Parathyroid adenoma (tissue), 2 donors: ENCODE measurements around the gene RABL3.
"Not testable (repeated sequence)": the region's sequence is repeated elsewhere in the genome, so short reads cannot be mapped to it uniquely, and the experiment has no call there.

Experiments used
- H2AFZ ChIP-seq: fragments of 300-600 bp; sonication (generic); one replicate; pipeline ENCODE4 v1.7.0; 2017; ENCODE audit warnings: antibody characterized with exemption, mild to moderate bottlenecking
- H3K27ac ChIP-seq: fragments of 300-600 bp; sonication (generic); one replicate; pipeline ENCODE4 v1.7.0; 2017
- H3K27me3 ChIP-seq: fragments of 300-600 bp; sonication (generic); one replicate; pipeline ENCODE4 v1.7.0; 2017; ENCODE audit warnings: low read length; ENCODE audit not compliant: control insufficient read depth, insufficient read depth
- H3K36me3 ChIP-seq: fragments of 300-600 bp; sonication (generic); one replicate; pipeline ENCODE4 v1.7.0; 2017; ENCODE audit warnings: low read length; ENCODE audit not compliant: control insufficient read depth, insufficient read depth
- H3K4me1 ChIP-seq: fragments of 300-600 bp; sonication (generic); one replicate; pipeline ENCODE4 v1.7.0; 2017; ENCODE audit warnings: control low read depth
- H3K4me2 ChIP-seq: fragments of 300-600 bp; sonication (generic); one replicate; pipeline ENCODE4 v1.7.0; 2017; ENCODE audit warnings: low read length
- H3K4me3 ChIP-seq: fragments of 300-600 bp; sonication (generic); one replicate; pipeline ENCODE4 v1.7.0; 2017; ENCODE audit warnings: low read depth, low read length
- H3K79me2 ChIP-seq: fragments of 300-600 bp; sonication (generic); one replicate; pipeline ENCODE4 v1.7.0; 2017; ENCODE audit warnings: control low read depth
- H3K9ac ChIP-seq: fragments of 300-600 bp; sonication (generic); one replicate; pipeline ENCODE4 v1.7.0; 2017; ENCODE audit warnings: mild to moderate bottlenecking
- H3K9me3 ChIP-seq: fragments of 300-600 bp; sonication (generic); one replicate; pipeline ENCODE4 v1.7.0; 2017; ENCODE audit warnings: low read length; ENCODE audit not compliant: control insufficient read depth
- TF ChIP-seq, protein P1 (sequence below): fragments of 300-600 bp; sonication (generic); IDR thresholded peaks from one replicate; pipeline ENCODE4 v1.7.0; 2017; ENCODE audit warnings: antibody characterized with exemption, mild to moderate bottlenecking
- donor health status: primary hyperparathyroidism.

RABL3 gene

DNA sequence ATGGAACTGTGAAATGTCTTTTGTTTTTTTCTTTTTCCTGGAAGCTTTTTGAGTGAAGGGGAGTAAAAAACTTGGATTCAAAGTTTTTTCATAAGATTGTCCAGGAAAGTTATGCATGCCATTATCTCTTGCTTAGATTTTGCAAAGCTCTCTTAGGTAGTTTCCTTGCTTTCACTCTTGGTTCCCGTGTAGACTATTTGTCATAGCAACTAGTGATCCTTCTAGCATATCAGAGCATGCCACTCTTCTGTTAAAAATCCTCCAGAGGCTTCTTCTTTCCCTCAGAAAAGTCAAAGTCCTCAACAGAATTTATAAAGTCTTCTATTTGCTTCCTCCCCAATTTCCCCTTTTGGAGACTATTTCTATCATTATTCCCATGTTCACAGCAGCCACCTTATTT, 21.3 kb upstream of the RABL3 start:
- Histone ChIP-seq H3K27ac (no peak overlapping the region), H2AFZ (no peak overlapping the region), H3K9me3 (no peaks in the 10 kb centered on the region), H3K4me3 (no peak overlapping the region), H3K9ac (no peak overlapping the region), H3K4me2 (no peak overlapping the region), H3K36me3 (no peaks in the 10 kb centered on the region), H3K27me3 (no peaks in the 10 kb centered on the region), H3K4me1 (peaks cover 19% of the 10 kb centered on the region), H3K79me2 (peaks cover 25% of the 10 kb centered on the region)
- TF ChIP-seq, protein P1, sequence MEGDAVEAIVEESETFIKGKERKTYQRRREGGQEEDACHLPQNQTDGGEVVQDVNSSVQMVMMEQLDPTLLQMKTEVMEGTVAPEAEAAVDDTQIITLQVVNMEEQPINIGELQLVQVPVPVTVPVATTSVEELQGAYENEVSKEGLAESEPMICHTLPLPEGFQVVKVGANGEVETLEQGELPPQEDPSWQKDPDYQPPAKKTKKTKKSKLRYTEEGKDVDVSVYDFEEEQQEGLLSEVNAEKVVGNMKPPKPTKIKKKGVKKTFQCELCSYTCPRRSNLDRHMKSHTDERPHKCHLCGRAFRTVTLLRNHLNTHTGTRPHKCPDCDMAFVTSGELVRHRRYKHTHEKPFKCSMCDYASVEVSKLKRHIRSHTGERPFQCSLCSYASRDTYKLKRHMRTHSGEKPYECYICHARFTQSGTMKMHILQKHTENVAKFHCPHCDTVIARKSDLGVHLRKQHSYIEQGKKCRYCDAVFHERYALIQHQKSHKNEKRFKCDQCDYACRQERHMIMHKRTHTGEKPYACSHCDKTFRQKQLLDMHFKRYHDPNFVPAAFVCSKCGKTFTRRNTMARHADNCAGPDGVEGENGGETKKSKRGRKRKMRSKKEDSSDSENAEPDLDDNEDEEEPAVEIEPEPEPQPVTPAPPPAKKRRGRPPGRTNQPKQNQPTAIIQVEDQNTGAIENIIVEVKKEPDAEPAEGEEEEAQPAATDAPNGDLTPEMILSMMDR, result no peak

DNA sequence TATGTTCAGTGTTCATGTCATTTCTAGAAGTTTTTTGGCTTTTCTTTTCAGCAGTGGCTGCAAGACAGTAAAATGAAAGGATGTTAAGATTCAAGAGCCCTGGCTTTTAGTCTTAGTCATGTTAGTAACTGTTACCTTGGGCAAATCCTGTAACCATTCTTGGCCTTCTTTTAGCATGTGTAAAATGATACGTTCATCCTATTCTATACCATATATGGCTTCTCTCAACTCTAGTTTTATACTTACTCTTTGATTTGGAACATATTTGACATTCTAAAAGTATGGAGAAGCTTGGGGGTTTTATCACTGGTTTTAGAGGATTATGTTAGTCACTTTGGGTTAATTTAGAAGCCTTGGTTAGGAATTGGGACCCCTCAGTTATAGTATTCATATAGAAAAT, 20.3 kb upstream of the RABL3 start:
- no peaks in the 10 kb centered on the region for H3K9me3 ChIP-seq
- no peak overlapping the region for H3K27ac ChIP-seq
- H3K9ac ChIP-seq, result no peak overlapping the region
- peaks cover 13% of the 10 kb centered on the region for H3K4me1 ChIP-seq
- no peak overlapping the region for H3K4me3 ChIP-seq
- TF ChIP-seq, protein P1, result no peak
- no peak overlapping the region for H2AFZ ChIP-seq
- no peak overlapping the region for H3K4me2 ChIP-seq
- no peaks in the 10 kb centered on the region for H3K27me3 ChIP-seq
- H3K36me3 ChIP-seq, result no peaks in the 10 kb centered on the region
- H3K79me2 ChIP-seq, result peaks cover 31% of the 10 kb centered on the region

DNA sequence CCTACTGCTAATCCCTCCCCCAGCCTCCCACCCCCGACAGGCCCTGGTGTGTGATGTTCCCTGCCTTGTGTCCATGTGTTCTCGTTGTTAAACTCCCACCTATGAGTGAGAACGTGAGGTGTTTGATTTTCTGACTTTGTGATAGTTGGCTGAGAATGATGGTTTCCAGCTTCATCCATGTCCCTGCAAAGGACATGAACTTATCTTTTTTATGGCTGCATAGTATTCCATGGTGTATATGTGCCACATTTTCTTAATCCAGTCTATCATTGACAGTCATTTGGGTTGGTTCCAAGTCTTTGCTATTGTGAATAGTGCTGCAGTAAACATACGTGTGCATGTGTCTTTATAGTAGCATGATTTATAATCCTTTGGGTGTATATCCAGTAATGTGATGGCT, 16.2 kb upstream of the RABL3 start:
- not testable (repeated sequence) for H3K36me3 ChIP-seq, H3K4me1 ChIP-seq
- H3K79me2 ChIP-seq, result peaks cover 29% of the 10 kb centered on the region

DNA sequence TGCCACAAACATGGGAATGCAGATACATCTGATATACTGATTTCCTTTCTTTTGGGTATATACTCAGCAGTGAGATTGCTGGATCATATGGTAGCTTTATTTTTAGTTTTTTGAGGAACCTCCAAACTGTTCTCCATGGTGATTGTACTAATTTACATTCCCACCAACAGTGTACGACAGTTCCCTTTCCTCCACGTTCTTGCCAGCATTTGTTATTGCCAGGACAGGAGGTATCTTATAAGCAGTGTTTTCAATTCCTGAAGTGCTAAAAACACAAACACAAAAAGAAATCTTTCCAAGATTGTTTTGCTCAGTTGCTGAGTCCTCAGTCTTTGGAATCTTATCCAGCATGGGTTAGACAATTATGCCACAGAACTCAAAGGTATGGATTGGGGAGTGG, 13.7 kb upstream of the RABL3 start:
- no peak overlapping the region for H3K4me3 ChIP-seq
- no peaks in the 10 kb centered on the region for H3K27me3 ChIP-seq
- H3K9me3 ChIP-seq, result no peaks in the 10 kb centered on the region
- no peak overlapping the region for H3K9ac ChIP-seq
- H3K4me2 ChIP-seq, result no peak overlapping the region
- H3K4me1 ChIP-seq, result peaks cover 13% of the 10 kb centered on the region
- H3K27ac ChIP-seq, result no peak overlapping the region
- H3K79me2 ChIP-seq, result peaks cover 29% of the 10 kb centered on the region
- no peaks in the 10 kb centered on the region for H3K36me3 ChIP-seq
- H2AFZ ChIP-seq, result no peak overlapping the region
- TF ChIP-seq, protein P1, result no peak

More for the DNA sequence above, 16.2 kb upstream of the RABL3 start:
- H3K27me3 ChIP-seq, H3K9ac ChIP-seq, H3K4me2 ChIP-seq, H3K4me3 ChIP-seq, H3K9me3 ChIP-seq, H2AFZ ChIP-seq, H3K27ac ChIP-seq: not testable (repeated sequence)

DNA sequence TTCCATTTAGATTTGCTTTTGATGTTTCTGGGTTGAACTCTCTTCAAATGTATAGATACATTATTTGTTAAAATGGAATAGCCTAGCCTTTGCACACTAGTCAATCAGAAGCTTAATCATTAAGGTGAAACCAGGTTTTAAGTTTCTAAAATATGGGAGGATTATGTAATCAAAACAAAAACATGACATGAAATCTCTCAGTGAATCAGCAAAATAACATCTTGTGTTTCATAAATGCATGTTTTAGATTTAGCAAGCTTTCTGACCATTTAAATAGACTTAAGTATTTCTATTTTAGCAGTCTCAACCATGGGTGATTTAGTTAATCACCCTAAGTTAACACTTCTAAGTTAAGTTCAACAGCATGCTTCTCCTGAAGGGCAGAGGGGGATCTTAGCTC, 11.5 kb upstream of the RABL3 start:
- Histone ChIP-seq H3K9ac (no peak overlapping the region), H3K4me1 (peaks cover 13% of the 10 kb centered on the region), H3K36me3 (no peaks in the 10 kb centered on the region), H3K27ac (peak overlapping the region; percentile 52), H3K9me3 (no peaks in the 10 kb centered on the region), H2AFZ (no peak overlapping the region), H3K4me3 (no peak overlapping the region), H3K79me2 (peaks cover 13% of the 10 kb centered on the region), H3K27me3 (no peaks in the 10 kb centered on the region), H3K4me2 (peak overlapping the region; percentile 20)
- TF ChIP-seq, protein P1, result no peak
